CD4-positive, alpha-beta T cell treated with Interferon alpha-2 for 1 hour (primary cell): ENCODE measurements around the gene CTLA4.
A peak's percentile ranks its signal among the peaks of the same experiment; 100 is the strongest.

ENCODE experiments used
- DNase-seq, 2 donors: peaks; one replicate each; pipeline ENCODE4 v3.0.0-alpha.2; 2020 to 2022

The CTLA4 gene

GRCh38 chr2:203867561-203868200 is at the start of gene CTLA4:
TSS of gene CTLA4 (plus strand) at chr2:203867771. CDS start at chr2:203867943, 172 bp downstream.
- peak; percentile 22 to 73 for DNase-seq

DNA sequence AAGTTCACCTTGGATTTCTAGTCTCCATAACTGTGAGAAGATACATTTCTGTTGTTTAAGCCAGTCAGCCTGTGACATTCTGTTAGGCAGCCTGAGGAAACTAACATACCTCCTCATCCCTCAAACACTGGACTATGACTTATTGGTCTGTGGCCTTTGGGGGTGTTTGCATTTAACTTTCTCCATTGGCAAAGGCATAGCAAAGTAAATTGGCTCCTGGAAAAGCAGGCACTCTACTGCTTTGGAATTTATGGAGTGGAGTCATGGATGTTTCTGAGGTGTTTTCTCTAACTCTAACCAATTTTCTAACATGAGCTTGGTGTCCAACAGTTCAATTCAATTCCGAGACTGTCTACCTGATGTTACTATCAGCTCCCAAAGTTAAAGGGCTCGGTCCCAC is 48.9 kb upstream of the CTLA4 start:
- no peak for DNase-seq

- DNase-seq, result no peak
These were observed 48.0 kb upstream of the CTLA4 start for GRCh38 chr2:203819434-203820133.

DNA sequence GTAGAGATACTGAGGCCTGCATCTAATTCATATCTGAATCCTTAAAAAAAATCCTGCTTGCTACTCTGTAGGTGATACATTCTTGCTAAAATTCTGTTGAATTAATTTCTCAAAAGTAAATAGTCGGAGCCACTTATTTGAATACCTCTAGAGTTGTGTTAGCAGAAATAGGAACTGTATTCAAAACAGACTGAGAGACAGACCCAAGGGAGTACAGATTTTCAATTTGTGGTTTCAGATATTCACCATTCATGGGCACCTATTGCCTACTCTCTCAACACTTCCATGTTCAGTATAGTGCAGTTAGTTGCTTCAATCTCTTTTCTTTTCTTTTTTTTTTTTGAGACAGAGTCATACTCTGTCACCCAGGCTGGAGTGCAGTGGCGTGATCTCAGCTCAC is 46.6 kb upstream of the CTLA4 start:
- DNase-seq, result no peak

DNA sequence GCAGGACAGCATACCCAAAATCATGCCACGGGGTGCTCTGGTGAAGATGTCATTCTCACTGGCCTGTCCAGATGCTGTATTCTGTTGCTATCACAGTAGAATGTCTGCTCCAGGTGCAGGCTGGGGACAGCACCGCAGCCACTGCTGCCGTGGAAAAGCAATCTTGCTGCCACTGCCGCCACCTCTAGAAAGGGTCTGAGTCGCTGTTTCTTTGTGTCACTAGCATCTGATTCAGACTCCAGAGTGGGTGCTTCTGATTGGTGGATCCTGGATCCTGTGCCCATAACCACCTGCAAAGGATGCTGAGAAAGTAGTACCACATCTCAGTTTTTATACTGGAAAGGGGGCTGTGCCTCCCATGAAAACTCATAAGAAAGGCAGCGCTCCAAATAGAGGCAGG is 45.3 kb upstream of the CTLA4 start:
- no peak for DNase-seq

GRCh38 chr2:203823173-203823572 is 44.4 kb upstream of the CTLA4 start:
- no peak for DNase-seq

- DNase-seq, result no peak
These were observed 43.5 kb upstream of the CTLA4 start for GRCh38 chr2:203824057-203824456.

DNA sequence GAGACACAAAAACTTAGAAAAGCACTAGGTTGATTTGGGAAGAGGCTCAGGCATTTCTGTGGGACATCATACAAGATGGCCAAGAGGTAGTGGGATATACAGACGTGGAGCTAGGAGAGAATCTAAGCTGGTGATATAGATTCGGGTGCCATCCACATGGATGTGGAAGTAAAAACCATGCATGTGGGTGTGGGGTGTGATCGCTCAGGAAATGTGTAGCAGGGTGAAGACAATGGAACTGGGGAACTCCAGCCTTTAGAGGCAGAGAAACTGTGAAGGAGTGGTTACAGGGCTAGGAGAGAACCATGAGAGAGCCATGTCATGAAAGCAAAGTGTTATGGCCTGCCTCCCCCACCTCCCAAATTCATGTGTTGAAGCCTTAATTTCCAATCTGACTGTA is 43.0 kb upstream of the CTLA4 start:
- no peak for DNase-seq

- DNase-seq, result no peak
These were observed 40.9 kb upstream of the CTLA4 start for GRCh38 chr2:203826704-203827103.

- DNase-seq, result no peak
These were observed 37.1 kb upstream of the CTLA4 start for GRCh38 chr2:203830304-203831055.

GRCh38 chr2:203835420-203835819 is 32.2 kb upstream of the CTLA4 start:
- DNase-seq, result no peak

DNA sequence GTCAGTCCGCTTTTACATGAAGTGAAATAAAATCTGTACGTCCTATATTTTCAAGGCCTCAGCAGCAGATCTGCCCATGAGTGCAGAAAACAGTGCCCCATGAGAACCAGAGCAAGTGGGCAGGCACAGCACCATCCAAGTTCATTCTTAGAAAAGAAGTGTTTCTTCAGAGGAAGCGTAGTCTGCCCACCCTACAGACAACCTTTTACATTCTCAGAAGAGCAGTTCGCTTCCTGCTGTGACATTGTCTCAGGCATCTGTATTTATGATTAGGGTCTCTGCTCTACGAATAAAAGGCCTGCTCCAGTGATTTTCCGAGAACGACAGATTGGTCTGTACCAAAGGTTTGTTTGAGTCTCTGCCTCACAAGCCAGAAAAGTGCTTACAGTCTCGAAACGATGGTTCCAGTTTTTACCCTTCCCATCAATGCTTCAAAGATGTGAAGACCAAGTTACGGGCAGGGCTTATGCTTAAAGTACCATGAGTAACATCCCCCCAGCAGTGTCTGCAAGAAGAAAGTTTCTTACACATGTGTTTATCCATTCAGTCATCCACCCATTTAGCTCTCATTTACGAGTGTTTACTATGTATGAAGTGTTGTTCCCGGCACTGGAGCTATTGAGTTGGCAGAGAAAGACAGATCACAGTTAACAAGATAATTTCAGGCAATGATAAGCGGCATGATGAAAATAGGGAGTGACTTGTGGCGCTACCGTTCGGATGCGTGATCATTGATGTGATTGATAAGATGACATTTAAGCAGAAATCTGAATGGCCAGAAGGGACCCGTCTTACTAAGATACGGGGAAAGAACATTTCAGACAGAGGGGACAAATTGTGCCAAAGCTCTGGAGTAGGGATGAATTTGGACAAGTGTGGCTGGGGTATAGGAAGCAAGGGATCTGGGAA is 31.4 kb upstream of the CTLA4 start:
- DNase-seq, result no peak

DNA sequence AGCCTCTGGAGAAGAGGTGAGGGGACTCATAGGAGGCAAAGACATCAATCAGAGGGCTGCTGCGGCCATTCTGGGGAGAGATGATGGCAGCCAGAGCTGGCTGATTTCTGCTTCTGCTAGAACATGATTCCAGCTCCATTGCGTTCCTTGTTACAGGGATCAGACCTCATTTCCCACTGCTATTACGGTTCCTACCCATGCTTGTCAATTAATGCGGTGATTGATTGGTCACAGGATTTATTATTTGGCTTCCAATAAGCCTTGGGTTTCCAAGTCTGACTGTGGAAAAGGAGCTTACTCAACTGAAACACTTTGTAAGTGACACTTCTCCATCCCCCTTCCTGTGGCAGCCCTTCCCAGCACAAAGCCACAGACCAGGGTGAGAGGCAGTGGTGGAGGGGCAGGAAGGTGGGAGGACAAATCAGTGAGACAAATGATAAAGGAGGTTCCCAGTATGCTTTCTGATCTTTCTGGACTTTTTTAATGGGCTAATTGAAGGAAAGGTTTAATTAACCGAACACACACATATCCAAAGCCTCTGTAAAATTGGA is 26.8 kb upstream of the CTLA4 start:
- DNase-seq, result no peak

DNA sequence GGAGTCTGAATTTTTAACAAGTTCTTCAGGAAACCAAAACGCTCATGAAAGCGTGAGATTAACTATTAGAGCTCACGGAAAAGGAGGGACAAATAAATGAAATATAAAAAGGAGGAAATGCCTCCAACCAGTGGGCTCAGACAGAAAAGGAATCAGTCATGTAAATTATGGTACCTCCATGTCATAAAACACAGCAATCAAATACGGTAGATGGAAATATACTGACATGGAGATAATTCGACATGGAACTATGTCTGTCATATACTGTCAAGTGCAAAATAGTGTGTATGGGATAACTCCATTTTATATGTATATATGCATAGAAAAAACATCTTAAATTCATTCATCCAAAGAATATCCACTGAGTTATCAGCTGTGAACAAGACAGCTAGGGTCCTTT is 25.9 kb upstream of the CTLA4 start:
- DNase-seq, result no peak

GRCh38 chr2:203842373-203842772 is 25.2 kb upstream of the CTLA4 start:
- no peak for DNase-seq

GRCh38 chr2:203846490-203847105 is 21.0 kb upstream of the CTLA4 start:
- no peak for DNase-seq

DNA sequence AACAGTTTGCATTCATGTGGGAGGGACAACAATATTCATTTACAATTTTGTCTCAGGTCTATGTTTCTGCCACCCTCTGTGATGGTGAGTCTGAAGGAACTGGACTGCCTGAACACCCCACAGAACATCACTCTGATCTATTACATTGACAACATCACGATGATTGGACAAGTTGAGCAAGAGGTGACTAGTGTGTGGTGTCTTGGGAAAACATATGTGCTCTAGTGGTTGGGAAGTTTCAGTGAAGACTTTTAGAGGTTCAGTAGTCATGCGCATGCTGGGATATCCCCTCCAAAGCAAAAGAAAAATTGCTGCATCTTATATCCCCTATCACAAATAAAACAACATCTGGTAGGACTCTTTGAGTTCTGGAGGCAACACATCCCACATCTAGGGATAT is 18.6 kb upstream of the CTLA4 start:
- no peak for DNase-seq

- no peak for DNase-seq
These were observed 14.8 kb upstream of the CTLA4 start for GRCh38 chr2:203852760-203853159.

DNA sequence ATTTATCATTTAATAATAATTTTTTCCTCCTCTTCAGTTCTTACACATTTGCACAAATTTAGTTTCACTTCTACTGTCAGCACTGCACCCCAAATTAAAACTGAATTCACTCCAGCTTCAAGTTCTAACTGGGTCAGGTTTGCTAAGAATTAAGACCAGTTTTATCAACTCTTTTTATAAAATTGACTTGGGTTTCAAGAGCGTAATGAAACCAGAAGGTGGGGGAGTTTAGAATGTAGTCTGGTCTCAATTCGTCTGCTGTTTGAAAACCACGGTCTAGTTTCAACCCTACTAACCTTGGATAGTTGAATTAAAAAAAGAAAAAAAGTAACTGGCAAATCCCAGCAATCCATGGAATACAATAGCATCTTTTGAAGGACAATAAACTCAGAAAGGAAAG is 14.3 kb upstream of the CTLA4 start:
- DNase-seq, result no peak

DNA sequence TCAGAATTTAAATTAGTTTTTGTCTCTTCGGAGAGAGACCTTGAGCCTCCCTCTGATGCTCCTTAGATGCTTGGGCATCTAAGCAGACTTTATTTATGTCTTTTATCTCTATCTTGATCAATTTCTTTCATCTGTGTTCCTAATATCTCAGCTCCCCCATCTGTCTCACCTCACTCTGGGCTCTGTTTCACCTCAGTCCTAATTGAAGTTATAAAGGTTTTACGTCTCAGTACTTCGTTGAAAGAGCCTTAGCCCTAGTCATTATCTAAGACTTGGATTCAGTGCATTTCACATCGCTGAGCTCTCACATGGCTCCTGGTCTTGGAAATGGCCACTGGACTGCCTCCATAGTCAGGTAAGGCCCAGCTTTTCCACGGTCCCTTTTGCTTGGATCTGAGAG is 13.8 kb upstream of the CTLA4 start:
- no peak for DNase-seq

- DNase-seq, result no peak
These were observed 12.3 kb upstream of the CTLA4 start for GRCh38 chr2:203855274-203855673.

- DNase-seq, result no peak
These were observed 9.9 kb upstream of the CTLA4 start for GRCh38 chr2:203857656-203858055.
